ENCODE results near the gene LRP5. TPM values are rescaled to one million over a fixed set of nuclear protein-coding genes. Genes with fewer than 3 reads are reported as not detected.
A peak's percentile ranks its signal among the peaks of the same experiment; 100 is the strongest.

The LRP5 gene
- polyA plus RNA-seq, 1 donor (not counting 4 experiments of a cell fraction or from before 2014, with no cell fraction given) = 6.6 TPM

- Histone ChIP-seq H3K9ac (ENCODE audit: control insufficient read depth, extremely low read depth, insufficient read depth, low read length) (no peak overlapping the region), H3K27ac (ENCODE audit: control insufficient read depth, insufficient read depth, low read length) (no peak overlapping the region), H3K27me3 (ENCODE audit: control insufficient read depth, extremely low read depth, insufficient read depth, low read length) (no peaks in the 10 kb centered on the region), H3K4me1 (ENCODE audit: control insufficient read depth, extremely low read depth, insufficient read depth, low read length) (peaks cover 10% of the 10 kb centered on the region), H4K20me1 (ENCODE audit: control insufficient read depth, extremely low read depth, insufficient read depth, low read length) (no peaks in the 10 kb centered on the region), H2AFZ (ENCODE audit: control insufficient read depth, low read length) (no peak overlapping the region), H3K4me2 (ENCODE audit: control insufficient read depth, extremely low read depth, insufficient read depth, low read depth, low read length) (peak overlapping the region; percentile 30), H3K79me2 (ENCODE audit: control insufficient read depth, insufficient read depth, low read length) (no peaks in the 10 kb centered on the region), H3K4me3 (ENCODE audit: control insufficient read depth in 2 of 3, extremely low read depth in 1 of 3, insufficient read depth in 2 of 3, low read depth in 1 of 3, low read length in 3 of 3) (no peak overlapping the region), H3K9me3 (ENCODE audit: control insufficient read depth, low read depth, low read length) (no peaks in the 10 kb centered on the region), H3K9me1 (ENCODE audit: control insufficient read depth, extremely low read depth, insufficient read depth, low read length) (no peaks in the 10 kb centered on the region), H3K36me3 (ENCODE audit: control insufficient read depth in 2 of 2, extremely low read depth in 1 of 2, insufficient read depth in 2 of 2, low read length in 2 of 2) (no peaks in the 10 kb centered on the region)
- TF ChIP-seq CTCF (optimal IDR thresholded peaks at IDR 0.05 in 1 of 3, IDR thresholded peaks at IDR 0.05 in 1 of 3, conservative IDR thresholded peaks at IDR 0.05 in 1 of 3; ENCODE audit: extremely low read depth in 1 of 3, insufficient read depth in 2 of 3, low read length in 3 of 3) (no peak), EZH2 (IDR thresholded peaks at IDR 0.05; ENCODE audit: low read length) (no peak)
- no peak for DNase-seq (ENCODE audit: low read depth, low spot score)
- dilution Hi-C loops (cut with MboI; ENCODE audit: extremely low pct_ligation_motif_present, low sequenced_read_pairs) = no loop called here
- no peak for FAIRE-seq
These were observed 143.1 kb downstream of the LRP5 start for GRCh38 chr11:68455485-68455884.

GRCh38 chr11:68457216-68457897, 145.0 kb downstream of the LRP5 start:
- H3K4me1 ChIP-seq (ENCODE audit: control insufficient read depth, extremely low read depth, insufficient read depth, low read length) = peaks cover 17% of the 10 kb centered on the region
- no peak overlapping the region for H3K4me2 ChIP-seq (ENCODE audit: control insufficient read depth, extremely low read depth, insufficient read depth, low read depth, low read length)
- H3K79me2 ChIP-seq (ENCODE audit: control insufficient read depth, insufficient read depth, low read length) = peaks cover 15% of the 10 kb centered on the region
- dilution Hi-C loops (cut with MboI; ENCODE audit: extremely low pct_ligation_motif_present, low sequenced_read_pairs) = no loop called here
- no peak for DNase-seq (ENCODE audit: low read depth, low spot score)
- no peaks in the 10 kb centered on the region for H3K9me3 ChIP-seq (ENCODE audit: control insufficient read depth, low read depth, low read length)
- no peak overlapping the region for H3K9ac ChIP-seq (ENCODE audit: control insufficient read depth, extremely low read depth, insufficient read depth, low read length)
- peaks cover under 1% of the 10 kb centered on the region for H3K9me1 ChIP-seq (ENCODE audit: control insufficient read depth, extremely low read depth, insufficient read depth, low read length)
- no peak overlapping the region for H3K27ac ChIP-seq (ENCODE audit: control insufficient read depth, insufficient read depth, low read length)
- FAIRE-seq = no peak
- H3K4me3 ChIP-seq (ENCODE audit: control insufficient read depth in 2 of 3, extremely low read depth in 1 of 3, insufficient read depth in 2 of 3, low read depth in 1 of 3, low read length in 3 of 3) = no peak overlapping the region
- H4K20me1 ChIP-seq (ENCODE audit: control insufficient read depth, extremely low read depth, insufficient read depth, low read length) = peaks cover 7% of the 10 kb centered on the region
- no peaks in the 10 kb centered on the region for H3K36me3 ChIP-seq (ENCODE audit: control insufficient read depth in 2 of 2, extremely low read depth in 1 of 2, insufficient read depth in 2 of 2, low read length in 2 of 2)
- no peak overlapping the region for H2AFZ ChIP-seq (ENCODE audit: control insufficient read depth, low read length)
- no peak for TF ChIP-seq CTCF (optimal IDR thresholded peaks at IDR 0.05 in 1 of 3, IDR thresholded peaks at IDR 0.05 in 1 of 3, conservative IDR thresholded peaks at IDR 0.05 in 1 of 3; ENCODE audit: extremely low read depth in 1 of 3, insufficient read depth in 2 of 3, low read length in 3 of 3)
- TF ChIP-seq EZH2 (IDR thresholded peaks at IDR 0.05; ENCODE audit: low read length) = no peak
- no peaks in the 10 kb centered on the region for H3K27me3 ChIP-seq (ENCODE audit: control insufficient read depth, extremely low read depth, insufficient read depth, low read length)

Measured in keratinocyte (primary cell).